A673 (cell line): ENCODE results near the gene SMC5. TPM values are rescaled to one million over a fixed set of nuclear protein-coding genes. Genes with fewer than 3 reads are reported as not detected.

Experiments
- BruUV-seq: library from RNA; stranded (reverse); fragments of 400-500 nt; replicated peaks from 2 replicates; lab custom pipeline; 2021; lab: Mats Ljungman, UMichigan
- CTCF ChIA-PET: fragments of 300-600 bp; sonication (Branson Sonifier 250); formaldehyde crosslinking; loops from one replicate; lab custom pipeline; 2022; ENCODE audit warnings: antibody characterized with exemption; lab: Charles Lee
- POLR2A ChIA-PET: fragments of 300-600 bp; sonication (Branson Sonifier 250); formaldehyde crosslinking; loops from one replicate; lab custom pipeline; 2022; ENCODE audit warnings: antibody characterized with exemption; ENCODE audit not compliant: low non-redundant PET; lab: Charles Lee
- DNase-seq: peaks from one replicate; pipeline ENCODE4 v3.0.0-alpha.2; 2015; ENCODE audit warnings: low spot score
- H3K27ac ChIP-seq: fragments of 200-600 bp; sonication (generic); 2 replicates; pipeline ENCODE4 v1.5.1; 2016; ENCODE audit warnings: mixed run types, low read depth, mild to moderate bottlenecking, mixed read lengths, antibody characterized with exemption, low read length; ENCODE audit not compliant: poor library complexity, severe bottlenecking
- H3K27me3 ChIP-seq: fragments of 200-600 bp; sonication (generic); replicated peaks from 2 replicates; pipeline ENCODE4 v1.6.1; 2017; ENCODE audit warnings: mixed run types, low read depth, mild to moderate bottlenecking, mixed read lengths, antibody characterized with exemption, low read length; ENCODE audit not compliant: insufficient read depth, poor library complexity
- H3K36me3 ChIP-seq: fragments of 200-600 bp; sonication (generic); 2 replicates; pipeline ENCODE4 v1.6.1; 2016; ENCODE audit warnings: mixed run types, mild to moderate bottlenecking, mixed read lengths, antibody characterized with exemption, low read length; ENCODE audit not compliant: insufficient read depth, poor library complexity, severe bottlenecking
- H3K4me1 ChIP-seq: fragments of 200-600 bp; sonication (generic); 2 replicates; pipeline ENCODE4 v1.6.1; 2017; ENCODE audit warnings: mixed run types, mild to moderate bottlenecking, mixed read lengths, antibody characterized with exemption, low read length; ENCODE audit not compliant: insufficient read depth, poor library complexity, severe bottlenecking
- H3K4me3 ChIP-seq: fragments of 200-600 bp; sonication (generic); 2 replicates; pipeline ENCODE4 v1.5.1; 2016; ENCODE audit warnings: low read depth, mixed run types, mild to moderate bottlenecking, mixed read lengths, low read length; ENCODE audit not compliant: poor library complexity, severe bottlenecking
- H3K9me3 ChIP-seq: fragments of 200-600 bp; sonication (generic); 2 replicates; pipeline ENCODE4 v1.6.1; 2016; ENCODE audit warnings: mixed run types, low read depth, mild to moderate bottlenecking, mixed read lengths, antibody characterized with exemption, low read length; ENCODE audit not compliant: poor library complexity, severe bottlenecking
- EZH2 ChIP-seq: fragments of 200-600 bp; sonication (generic); IDR thresholded peaks from 2 replicates; pipeline ENCODE4 v1.6.1; 2017; ENCODE audit warnings: borderline replicate concordance, low read depth, mild to moderate bottlenecking, mixed read lengths, antibody characterized with exemption, low read length; ENCODE audit not compliant: poor library complexity, severe bottlenecking
- intact Hi-C: fragments of 100-400 bp; cut with micrococcal nuclease; formaldehyde crosslinking; loops from one replicate; pipeline ENCODE4 v1.10.0; 2022; ENCODE audit not compliant: unreplicated experiment
- total RNA-seq: library from RNA; stranded (reverse); gene quantifications from 2 replicates; pipeline ENCODE4 v1.2.3, GENCODE V29; 2021
- TF ChIP-seq, protein P1 (sequence below): fragments of 300-800, 200-600 bp; sonication (generic); conservative IDR thresholded peaks from 2 replicates; pipeline ENCODE4 v1.5.1; 2017; ENCODE audit warnings: low read depth, mild to moderate bottlenecking, antibody characterized with exemption, low read length, moderate library complexity, mixed read lengths

SMC5 gene
- total RNA-seq, 1 experiment from 2014 or later, result 26.5 TPM

DNA sequence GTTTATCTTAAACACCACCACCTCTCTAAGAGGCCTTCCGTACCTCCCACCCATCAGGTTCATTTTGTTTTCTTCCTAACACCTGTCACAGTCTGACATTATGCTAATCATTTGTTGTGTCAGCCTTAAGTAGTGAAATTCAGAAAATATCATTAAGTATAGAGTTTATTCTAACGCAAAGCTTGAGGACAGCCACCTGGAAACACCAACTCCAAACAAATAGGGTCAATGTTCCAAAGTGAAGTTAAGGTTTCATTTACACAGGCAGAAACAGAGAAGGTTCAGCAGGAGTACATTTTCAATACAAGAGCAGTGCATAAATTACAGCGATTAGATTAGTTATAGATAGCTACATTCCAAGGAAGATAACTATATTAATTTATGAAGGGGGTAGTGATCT, 1.3 kb upstream of the SMC5 start:
- POLR2A ChIA-PET, result no interaction called here
- Histone ChIP-seq H3K27ac (peak overlapping the region; percentile 96), H3K36me3 (peaks cover 15% of the 10 kb centered on the region), H3K4me1 (peaks cover 23% of the 10 kb centered on the region), H3K27me3 (no peaks in the 10 kb centered on the region), H3K4me3 (peak overlapping the region; percentile 95), H3K9me3 (no peaks in the 10 kb centered on the region)
- intact Hi-C loops, result loop anchor here (10.0 kb wide), 1 partner anchor 157 kb away; the partner anchor contains the start of gene KLF9
- no TSS peak for BruUV-seq
- DNase-seq, result no peak
- CTCF ChIA-PET, result no interaction called here
- TF ChIP-seq, protein P1, sequence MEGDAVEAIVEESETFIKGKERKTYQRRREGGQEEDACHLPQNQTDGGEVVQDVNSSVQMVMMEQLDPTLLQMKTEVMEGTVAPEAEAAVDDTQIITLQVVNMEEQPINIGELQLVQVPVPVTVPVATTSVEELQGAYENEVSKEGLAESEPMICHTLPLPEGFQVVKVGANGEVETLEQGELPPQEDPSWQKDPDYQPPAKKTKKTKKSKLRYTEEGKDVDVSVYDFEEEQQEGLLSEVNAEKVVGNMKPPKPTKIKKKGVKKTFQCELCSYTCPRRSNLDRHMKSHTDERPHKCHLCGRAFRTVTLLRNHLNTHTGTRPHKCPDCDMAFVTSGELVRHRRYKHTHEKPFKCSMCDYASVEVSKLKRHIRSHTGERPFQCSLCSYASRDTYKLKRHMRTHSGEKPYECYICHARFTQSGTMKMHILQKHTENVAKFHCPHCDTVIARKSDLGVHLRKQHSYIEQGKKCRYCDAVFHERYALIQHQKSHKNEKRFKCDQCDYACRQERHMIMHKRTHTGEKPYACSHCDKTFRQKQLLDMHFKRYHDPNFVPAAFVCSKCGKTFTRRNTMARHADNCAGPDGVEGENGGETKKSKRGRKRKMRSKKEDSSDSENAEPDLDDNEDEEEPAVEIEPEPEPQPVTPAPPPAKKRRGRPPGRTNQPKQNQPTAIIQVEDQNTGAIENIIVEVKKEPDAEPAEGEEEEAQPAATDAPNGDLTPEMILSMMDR, result no peak
- no peak for TF ChIP-seq EZH2

DNA sequence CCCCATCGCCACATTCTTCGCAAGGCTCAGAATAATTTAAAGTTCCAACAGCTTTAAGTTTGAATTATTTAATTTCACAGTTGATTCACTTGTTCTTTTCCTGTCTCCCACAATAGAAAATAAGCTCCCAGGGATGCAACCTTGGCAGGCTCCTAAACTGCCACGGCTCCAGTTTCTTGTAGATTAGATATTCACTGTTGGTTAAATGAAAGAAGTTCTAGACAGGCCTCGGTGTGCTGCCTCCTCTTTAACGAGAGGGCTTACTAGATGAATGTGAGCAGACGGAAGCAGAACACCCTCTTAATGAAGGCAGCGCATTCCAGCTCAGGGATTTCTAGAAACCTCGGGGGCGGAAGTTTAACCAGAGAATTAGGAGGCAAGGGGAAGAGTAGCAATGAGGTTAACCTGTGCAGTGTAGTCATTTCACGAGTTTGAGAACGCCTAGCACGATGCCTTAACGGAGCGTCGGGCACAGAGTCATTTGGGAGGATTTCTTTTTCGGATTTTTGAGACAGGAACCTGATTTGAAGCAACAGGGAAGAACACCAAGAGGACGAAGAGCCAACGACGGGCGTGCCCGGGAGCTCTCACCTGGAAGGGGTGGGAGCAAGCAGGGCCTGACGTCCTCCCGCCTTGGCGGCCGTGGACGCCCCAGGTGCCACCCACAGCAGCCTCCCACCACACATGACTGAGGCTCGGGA, 637 bp upstream of the SMC5 start:
- TSS peak; percentile 87 for BruUV-seq
- peak; percentile 53 for DNase-seq
- intact Hi-C loops, result loop anchor here (10.0 kb wide), 1 partner anchor 157 kb away; the partner anchor contains the start of gene KLF9
- TF ChIP-seq, protein P1, result no peak
- TF ChIP-seq EZH2, result no peak
- Histone ChIP-seq H3K4me1 (peaks cover 29% of the 10 kb centered on the region), H3K27me3 (no peaks in the 10 kb centered on the region), H3K9me3 (no peaks in the 10 kb centered on the region), H3K4me3 (peak overlapping the region; percentile 95), H3K27ac (peak overlapping the region; percentile 96), H3K36me3 (peaks cover 16% of the 10 kb centered on the region)
- ChIA-PET POLR2A (no interaction called here), CTCF (no interaction called here)

DNA sequence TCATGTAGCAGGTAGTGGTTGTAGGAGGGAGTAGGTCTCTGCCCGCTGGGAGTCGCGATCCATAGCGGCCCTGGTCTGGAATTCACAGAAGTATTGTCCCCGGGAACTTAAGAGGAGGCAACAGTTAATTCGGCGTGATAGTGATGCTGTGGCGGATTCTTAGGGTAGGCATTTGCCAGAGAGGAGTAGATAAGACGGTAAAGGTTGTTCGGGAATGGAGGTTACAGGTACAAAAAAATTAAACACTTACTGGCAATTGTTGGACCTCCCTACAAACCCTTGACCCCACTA, 679 bp downstream of the SMC5 start:
- no peaks in the 10 kb centered on the region for H3K9me3 ChIP-seq
- DNase-seq, result no peak
- peak overlapping the region; percentile 95 for H3K4me3 ChIP-seq
- TF ChIP-seq EZH2, result no peak
- TF ChIP-seq, protein P1, result no peak
- H3K27ac ChIP-seq, result peak overlapping the region; percentile 96
- H3K36me3 ChIP-seq, result peaks cover 21% of the 10 kb centered on the region
- intact Hi-C loops, result loop anchor here (10.0 kb wide), 1 partner anchor 155 kb away; the partner anchor contains the start of gene KLF9
- BruUV-seq, result no TSS peak
- H3K27me3 ChIP-seq, result no peaks in the 10 kb centered on the region
- POLR2A ChIA-PET, result no interaction called here
- H3K4me1 ChIP-seq, result peaks cover 30% of the 10 kb centered on the region
- CTCF ChIA-PET, result no interaction called here
